GM19372 (cell line): ENCODE data around the gene H19.

Experiments used
- ATAC-seq: cut with Tn5 transposase; IDR thresholded peaks from one replicate; pipeline ENCODE4 v1.9.1; 2021; ENCODE audit warnings: mild to moderate bottlenecking, low read depth, moderate library complexity; ENCODE audit not compliant: unreplicated experiment

Gene H19

DNA sequence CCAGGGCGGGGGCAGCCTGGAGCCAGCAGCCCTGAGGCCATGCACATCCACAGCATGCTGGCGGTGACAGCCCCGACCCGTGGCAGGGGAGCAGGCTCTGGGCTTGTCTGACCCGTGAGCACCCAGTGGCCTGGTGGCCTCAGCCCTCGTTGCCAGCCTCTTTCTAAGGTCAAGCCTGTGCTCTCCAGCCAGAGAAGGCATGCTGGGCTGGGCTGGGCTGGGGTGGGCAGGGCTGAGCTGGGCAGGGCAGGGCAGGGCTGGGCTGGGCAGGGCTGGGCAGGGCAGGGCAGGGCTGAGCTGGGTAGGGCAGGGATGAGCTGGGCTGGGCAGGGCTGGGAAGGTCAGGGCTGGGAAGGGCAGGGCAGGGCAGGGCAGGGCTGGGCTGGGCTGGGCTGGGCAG is 10.6 kb downstream of the H19 start:
- no peak for ATAC-seq

- ATAC-seq = no peak
Observed at GRCh38 chr11:1983601-1983961, 14.1 kb downstream of the H19 start.

GRCh38 chr11:1982873-1983600 is 14.6 kb downstream of the H19 start:
- no peak for ATAC-seq

- ATAC-seq = no peak
Observed at GRCh38 chr11:1979607-1980006, 18.0 kb downstream of the H19 start.

- ATAC-seq = no peak
Observed at GRCh38 chr11:1978720-1979473, 18.7 kb downstream of the H19 start.

DNA sequence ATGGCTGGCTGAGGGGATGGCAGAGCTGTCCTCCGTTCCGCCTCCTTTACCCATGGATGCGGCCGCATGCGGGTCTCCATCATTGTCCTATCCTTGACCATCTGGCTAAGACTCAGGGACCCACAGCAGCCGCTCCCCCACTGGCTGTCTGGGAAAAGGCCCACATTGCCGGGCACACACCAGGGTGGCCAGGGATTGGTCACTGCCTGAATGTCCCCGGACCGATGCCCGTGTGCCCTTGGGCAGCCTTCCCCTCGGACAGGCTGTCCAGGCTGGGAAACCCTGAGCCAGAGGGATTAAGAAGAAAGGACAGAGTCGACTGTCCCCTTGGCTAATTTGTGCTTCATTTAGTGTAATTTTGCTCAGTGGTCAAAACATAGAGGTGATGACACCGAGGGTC is 22.5 kb downstream of the H19 start:
- no peak for ATAC-seq

GRCh38 chr11:1970956-1971355 is 26.7 kb downstream of the H19 start:
- ATAC-seq = no peak

- no peak for ATAC-seq
Observed at GRCh38 chr11:1969776-1970175, 27.9 kb downstream of the H19 start.

GRCh38 chr11:1969035-1969434 is 28.6 kb downstream of the H19 start:
- no peak for ATAC-seq

DNA sequence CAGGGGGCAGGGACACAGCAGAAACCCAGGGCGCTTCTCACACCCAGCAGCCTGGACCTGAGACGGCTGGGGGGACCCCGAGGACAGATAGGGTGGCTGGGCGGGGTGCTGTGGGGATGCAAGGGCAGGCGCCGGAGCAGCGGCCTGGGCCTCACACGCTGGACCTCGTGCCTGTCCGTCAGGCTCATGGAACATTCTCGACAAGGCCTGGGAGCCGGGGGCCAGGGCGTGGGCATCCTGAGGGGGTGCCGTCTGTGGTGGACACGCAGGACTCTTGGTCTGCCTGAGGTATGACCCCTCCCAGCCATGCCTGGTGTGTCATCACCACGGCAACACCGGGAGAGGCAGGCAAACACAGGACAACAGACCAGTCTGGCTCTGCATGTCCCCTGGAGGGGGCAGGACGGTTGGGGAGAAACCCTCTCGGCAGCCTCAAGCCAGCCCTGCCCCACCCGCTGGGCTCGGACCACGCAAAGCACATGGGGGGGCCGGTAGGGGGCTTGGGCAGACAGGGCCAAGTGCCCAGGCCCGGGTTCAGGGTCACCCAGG is 29.1 kb downstream of the H19 start:
- ATAC-seq = no peak

- ATAC-seq = no peak
Observed at GRCh38 chr11:1967641-1968225, 29.9 kb downstream of the H19 start.

DNA sequence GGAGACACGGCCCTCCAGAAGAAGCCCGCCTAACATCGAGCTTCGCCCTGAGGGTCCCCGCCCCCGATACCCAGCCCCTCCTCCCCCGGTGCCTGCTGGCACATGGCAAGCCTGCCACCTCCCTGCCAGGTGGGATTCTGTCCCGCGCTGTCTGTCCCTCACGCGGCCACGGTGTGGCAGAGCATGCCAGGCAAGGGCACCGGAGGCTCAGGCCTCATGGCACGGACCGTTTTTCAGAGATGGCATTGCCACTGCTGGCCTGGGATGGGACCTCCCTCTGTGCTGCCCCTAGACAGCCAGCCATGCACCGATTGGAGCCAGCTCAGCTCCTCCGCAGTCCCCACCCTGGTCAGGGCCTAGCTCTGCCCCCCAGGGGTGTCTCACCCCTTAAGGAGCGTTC is 31.1 kb downstream of the H19 start:
- no peak for ATAC-seq

DNA sequence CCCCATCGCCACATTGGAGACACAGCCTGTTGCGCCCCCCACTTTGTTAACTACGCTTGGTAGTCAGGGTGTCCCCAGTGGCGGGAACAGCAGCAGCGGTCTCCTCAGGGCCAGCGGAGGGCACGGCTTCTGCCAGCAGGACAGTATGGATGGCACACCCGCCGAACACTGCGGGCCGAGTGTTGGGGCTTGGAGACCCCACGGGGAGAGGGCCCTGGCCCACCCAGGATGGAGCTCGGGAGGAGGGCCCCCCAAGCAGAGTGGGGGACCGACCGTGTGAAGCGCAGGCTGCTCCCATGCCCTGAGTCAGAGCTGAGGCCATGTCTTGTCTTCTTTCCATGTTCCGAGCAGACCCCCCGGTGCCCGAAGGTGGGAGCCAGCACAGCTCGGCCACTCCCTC is 32.7 kb downstream of the H19 start:
- no peak for ATAC-seq

DNA sequence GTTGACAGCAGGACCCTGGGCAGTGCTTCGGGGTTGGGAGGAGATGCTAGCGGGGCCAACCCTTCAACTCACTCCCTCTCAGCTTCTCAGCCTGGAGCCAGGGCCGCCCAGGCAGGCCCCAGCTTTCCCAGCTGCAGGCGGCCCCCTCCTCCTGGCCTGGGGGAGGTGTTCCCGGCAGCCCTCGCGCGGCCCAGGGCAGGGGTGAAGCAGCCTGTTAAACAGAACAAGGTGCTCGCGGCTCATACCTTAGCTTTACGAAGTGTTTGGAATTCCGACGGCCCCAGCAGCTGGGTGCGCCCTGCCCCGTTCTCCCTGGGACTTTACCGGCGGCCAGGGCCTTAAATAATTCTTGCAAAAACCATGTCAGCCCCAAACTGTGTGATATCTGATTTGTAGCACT is 33.3 kb downstream of the H19 start:
- no peak for ATAC-seq

DNA sequence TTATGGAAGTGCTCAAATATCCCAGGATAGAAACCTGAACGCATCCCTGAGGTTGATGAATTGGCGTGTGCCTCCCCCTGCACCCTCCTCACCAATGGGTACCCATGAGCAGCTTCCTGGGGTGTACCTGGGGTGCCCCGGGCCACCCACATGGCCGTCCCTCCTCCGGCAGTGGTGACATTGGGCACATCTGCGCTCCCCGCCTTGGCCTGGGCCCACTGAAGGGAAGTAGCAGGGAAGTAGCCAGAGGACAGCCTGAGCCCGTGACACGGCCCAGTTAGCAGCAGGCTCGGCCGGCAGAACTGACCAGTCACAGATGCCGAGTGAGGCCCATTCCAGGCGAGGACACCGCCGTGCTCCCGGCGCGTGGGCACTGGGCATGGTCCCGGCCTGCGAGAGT is 33.8 kb downstream of the H19 start:
- ATAC-seq = no peak

- no peak for ATAC-seq
Observed at GRCh38 chr11:1959786-1960185, 37.9 kb downstream of the H19 start.

GRCh38 chr11:1958367-1958766 is 39.3 kb downstream of the H19 start:
- ATAC-seq = no peak

GRCh38 chr11:1953489-1954266 is 44.0 kb downstream of the H19 start:
- ATAC-seq = no peak

GRCh38 chr11:1952806-1953482 is 44.7 kb downstream of the H19 start:
- no peak for ATAC-seq

DNA sequence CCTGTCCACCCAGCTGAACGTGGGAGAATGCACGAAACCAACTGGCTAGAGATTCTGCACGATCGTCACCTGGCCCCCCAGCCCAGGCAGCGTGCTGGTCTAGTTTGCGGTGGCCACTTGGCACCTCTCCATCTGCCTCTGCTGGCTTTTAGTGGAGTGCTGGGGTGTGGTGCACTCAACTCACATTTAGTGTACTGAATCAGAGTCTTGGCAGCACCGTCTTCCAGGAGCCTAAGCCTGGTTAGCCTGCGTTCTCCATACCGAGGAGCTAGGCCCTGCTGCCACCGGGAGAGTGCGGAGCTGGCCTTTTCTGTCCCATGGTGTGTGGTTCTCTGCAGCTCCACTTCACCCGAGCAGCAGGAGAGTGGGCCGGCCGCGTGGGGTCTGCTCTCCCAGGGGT is 47.7 kb downstream of the H19 start:
- ATAC-seq = no peak
